ENCODE measurements around the gene PEAK1.

Gene PEAK1

DNA sequence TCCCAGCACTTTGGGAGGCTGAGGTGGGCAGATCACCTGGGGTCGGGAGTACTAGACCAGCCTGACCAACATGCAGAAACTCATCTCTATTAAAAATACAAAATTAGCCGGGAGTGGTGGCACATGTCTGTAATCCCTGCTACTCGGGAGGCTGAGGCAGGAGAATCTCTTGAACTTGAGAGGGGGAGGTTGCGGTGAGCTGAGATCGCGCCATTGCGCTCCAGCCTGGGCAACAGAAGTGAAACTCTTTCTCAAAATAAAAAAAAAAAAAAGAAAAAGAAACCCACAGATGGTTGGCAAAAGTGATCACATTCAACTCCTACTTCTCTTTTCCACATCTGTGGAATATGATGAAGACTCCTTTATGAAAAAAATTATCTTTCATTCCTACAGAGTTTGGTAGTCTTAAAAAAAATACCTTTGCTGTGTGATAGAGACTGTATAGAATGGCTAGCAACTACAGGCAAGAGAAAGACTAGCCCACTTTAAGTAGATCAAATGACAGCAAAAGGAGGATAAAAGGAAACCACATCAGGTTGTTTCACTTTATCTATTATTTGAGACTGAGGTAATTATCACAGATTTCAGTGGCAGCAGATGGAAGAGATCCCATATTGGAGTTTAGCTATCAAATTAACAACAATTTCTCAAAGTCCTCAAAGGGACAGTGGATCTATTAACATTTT, 176.0 kb downstream of the PEAK1 start:
- H3K4me3 ChIP-seq (ENCODE audit: low read depth, low read length), result no peak overlapping the region

DNA sequence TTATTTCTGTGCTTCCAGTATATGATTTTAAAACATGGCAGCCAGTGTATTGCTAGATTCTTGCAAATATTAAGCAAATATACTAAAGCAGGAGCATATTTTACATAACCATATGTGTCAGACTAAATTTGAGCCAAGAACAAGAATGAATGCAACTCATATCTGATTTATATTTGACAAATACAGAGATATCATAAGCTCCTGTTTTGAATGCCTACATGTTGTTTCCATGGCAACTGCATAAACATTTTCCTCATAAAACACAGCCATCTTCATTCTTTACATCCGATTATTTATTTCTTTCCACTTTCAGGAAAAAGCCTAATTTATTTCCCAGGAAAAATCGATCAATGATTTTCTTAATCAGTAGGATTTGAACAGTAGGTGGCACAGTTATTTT, 176.8 kb downstream of the PEAK1 start:
- H3K4me3 ChIP-seq (ENCODE audit: low read depth, low read length), result no peak overlapping the region

DNA sequence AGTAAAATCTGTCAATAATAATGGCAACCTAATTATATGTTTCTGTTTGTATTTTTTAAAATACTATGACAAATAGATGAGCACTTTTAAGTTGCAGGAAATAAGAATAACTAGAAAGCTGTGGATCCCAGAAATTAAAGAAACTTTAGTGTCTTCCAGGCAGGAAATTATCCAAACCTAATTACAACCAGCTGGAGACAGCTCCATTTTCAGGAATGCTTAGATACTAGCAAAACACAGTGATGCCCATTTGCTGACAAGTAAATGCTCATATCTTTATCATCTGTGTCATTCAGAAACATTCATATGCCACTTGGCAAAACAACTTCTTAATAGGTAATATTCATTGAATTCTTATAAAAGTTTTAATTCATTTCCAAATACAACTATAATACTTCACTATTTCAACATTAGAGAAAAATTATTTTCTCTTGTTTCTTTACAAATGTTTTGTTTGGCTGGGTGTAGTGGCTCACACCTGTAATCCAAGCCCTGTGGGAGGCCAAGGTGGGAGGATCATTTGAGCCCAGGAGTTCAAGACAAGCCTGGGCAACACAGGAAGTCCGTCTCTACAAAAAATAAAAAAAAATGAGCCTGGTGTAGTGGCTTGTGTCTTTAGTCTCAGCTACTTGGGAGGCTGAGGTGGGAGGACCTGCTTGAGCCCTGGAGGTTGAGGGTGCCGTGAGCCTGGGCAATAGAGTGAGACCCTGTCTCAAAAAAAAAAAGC, 179.9 kb downstream of the PEAK1 start:
- H3K4me3 ChIP-seq (ENCODE audit: low read depth, low read length), result no peak overlapping the region

DNA sequence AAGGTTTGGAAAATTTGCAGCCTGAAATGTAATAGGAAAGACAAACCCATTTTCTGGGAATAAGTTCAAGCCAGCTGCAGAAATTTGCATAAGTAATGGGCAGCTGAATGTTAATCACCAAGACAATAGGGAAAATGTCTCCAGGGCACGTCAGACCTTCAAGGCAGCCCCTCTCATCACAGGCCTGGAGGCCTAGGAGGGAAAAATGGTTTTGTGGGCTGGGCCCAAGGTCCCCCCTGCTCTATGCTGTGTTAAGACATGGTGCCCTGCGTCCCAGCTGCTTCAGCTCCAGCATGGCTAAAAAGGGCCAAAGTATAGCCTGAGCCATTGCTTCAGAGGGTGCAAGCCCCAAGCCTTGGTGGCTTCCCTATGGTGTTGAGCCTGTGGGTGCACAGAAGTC, 184.3 kb downstream of the PEAK1 start:
- H3K4me3 ChIP-seq (ENCODE audit: low read depth, low read length), result no peak overlapping the region

DNA sequence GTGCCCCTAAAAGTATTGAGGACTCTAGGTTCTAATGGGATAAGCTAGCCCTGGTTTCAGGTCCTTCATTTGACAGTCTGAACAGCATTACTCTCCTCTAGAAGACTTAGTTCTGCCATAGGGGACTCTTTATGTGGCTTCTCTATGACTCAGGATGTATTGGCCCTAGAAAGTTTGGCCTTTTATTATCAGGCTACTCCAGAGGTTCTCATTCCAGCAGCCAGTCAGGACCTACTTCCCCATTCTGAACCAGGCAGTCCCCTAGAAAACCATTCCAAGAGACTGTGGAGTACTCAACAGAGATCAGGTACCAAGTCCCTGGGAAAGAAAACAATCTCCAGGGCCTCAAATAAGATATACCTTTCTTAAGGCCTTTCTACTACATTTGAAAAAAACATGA, 191.1 kb downstream of the PEAK1 start:
- no peak overlapping the region for H3K4me3 ChIP-seq (ENCODE audit: low read depth, low read length)

DNA sequence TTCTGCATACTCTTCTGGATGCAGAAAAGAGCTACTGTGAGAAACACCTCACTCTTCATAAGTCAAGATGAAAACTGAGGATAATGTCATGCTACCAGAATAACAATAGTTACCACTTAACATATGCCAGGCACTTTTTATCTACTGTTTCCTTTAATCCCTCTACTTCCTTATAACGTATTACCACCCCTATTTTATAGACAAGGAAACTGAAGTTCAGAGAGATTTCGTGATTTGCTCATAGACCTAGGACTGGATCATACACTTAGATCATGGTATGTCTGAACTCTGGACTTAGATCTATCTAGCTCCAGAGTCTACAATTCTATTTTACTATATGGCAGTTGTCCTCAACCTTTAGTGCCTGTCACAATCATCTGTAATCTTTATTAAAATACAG, 193.3 kb downstream of the PEAK1 start:
- H3K4me3 ChIP-seq (ENCODE audit: low read depth, low read length), result no peak overlapping the region

DNA sequence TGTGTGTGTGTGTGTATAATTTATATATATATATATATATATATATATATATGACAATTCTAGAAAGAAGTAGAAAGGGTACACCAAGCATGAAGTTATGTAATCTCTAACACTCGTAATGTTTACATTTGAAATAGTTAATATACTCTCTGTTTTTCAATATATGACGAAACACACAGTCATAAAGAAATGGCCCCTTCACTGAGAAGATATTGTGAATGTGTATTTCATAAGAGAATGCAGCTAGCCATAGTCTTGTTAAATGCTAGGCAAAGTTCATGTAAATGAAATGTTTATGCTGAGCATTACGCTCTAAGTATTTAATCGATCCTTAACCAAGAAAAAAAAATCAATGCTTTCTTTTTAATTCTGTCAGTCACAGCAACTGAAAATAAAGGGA, 194.3 kb downstream of the PEAK1 start:
- no peak overlapping the region for H3K4me3 ChIP-seq (ENCODE audit: low read depth, low read length)

DNA sequence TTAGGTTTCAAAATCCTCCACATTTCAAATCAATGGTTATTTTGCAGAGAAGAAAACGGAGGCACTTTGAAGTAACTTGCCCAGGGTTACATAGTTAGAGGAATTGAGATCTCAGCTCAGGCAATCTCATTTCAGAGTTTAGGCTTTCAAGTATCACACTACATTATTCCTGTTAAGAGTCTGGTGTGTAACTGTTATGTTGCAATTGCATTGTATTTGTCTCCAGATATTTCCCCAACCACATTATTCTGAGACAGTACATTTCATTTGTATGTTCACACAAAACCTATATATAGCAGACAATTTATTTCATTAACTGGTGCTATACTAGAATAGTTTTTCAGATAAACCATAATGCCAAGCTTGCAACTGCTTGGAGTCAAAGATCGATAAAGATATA, 194.8 kb downstream of the PEAK1 start:
- H3K4me3 ChIP-seq (ENCODE audit: low read depth, low read length), result no peak overlapping the region

DNA sequence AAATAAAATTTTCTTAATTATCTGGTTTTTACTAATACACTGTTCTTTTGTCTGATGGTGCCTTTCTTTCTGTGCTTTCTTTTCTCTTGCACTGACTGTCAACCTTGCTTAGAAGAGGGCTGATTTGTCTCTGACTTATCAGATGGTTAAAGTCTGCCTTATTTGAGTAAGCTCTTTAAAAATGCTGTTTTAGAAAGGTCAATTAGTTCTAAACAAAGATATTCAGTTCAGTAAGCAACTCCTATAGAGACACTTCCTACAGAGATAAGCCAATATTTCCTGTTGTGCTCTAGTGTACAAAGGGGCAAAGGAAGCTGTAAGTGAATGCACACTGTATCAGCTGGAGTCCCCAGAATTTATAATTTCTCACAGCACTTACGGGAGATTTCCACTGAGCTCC, 195.6 kb downstream of the PEAK1 start:
- H3K4me3 ChIP-seq (ENCODE audit: low read depth, low read length), result no peak overlapping the region

DNA sequence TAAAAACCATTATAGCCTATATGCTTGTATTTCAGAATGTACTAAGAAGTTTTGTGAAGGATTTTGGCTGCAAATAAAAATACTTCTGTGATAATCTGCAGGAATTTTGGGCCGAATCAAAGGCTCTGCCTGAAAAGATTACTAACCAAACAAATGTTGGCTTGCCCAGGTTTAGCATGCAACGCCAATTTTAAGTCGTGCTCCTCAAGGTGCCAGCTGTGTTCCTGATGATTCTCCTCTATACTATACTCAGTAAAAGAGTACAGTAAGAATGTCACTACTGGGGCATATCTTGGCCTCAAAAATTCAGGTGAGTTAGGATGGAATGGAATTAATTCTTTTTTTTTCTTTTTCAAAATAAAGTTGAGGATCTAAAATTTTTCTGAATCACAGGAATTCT, 198.2 kb downstream of the PEAK1 start:
- H3K4me3 ChIP-seq (ENCODE audit: low read depth, low read length), result no peak overlapping the region

DNA sequence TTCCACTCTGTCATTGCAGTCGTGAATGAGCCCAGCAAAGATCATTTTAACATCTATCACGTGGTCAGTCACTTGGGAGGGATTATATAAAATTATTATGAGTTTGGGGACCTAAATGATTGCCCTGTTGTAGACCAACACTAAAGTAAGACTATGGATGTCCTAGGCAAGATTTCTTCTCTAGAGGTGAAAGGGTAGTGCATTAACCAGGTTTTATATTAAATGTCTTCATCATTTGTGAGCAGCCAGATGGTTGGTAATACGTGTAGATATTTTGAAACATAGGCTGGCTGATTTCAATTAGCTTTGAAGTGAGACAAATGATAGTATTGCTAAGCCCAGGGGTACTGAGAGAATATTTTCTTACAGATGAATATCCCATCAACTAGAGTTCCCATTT, 198.7 kb downstream of the PEAK1 start:
- no peak overlapping the region for H3K4me3 ChIP-seq (ENCODE audit: low read depth, low read length)

DNA sequence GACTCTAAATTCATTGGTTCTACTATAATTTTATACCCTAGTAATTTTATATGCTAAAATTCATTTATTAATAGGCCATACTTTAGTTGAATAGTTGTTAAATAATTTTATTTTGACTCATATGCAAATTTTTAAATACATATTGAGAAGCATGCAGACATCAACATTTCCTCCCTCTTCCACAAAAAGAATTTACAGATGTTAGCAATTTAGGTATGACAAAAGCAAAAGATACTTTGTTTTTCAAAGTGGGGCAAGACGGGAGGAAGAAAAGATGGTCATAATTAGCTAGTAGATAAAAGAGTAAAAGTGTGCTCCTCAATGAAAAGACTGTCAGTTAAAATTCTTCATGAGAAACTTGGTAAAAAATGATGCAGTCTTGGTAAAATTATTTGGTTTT, 200.1 kb downstream of the PEAK1 start:
- H3K4me3 ChIP-seq (ENCODE audit: low read depth, low read length), result no peak overlapping the region

DNA sequence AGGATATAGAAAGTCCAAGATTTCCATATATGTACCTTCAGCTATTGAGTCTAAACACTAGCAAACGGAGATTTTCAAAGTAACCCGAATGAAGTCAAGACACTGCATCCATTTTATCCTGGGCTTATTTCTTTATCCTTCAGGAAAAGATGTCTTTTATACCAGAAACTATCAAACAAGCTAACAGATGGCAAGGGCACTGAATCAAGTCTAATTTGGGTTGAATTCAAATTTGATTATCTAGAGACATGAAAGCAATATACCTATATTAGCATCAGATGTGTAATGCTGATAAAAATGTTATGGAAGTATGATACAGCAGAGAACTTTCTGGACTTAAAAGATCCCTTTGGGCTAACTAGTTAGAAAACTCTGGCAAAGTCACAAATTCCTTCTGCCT, 210.7 kb downstream of the PEAK1 start:
- no peak overlapping the region for H3K4me3 ChIP-seq (ENCODE audit: low read depth, low read length)

DNA sequence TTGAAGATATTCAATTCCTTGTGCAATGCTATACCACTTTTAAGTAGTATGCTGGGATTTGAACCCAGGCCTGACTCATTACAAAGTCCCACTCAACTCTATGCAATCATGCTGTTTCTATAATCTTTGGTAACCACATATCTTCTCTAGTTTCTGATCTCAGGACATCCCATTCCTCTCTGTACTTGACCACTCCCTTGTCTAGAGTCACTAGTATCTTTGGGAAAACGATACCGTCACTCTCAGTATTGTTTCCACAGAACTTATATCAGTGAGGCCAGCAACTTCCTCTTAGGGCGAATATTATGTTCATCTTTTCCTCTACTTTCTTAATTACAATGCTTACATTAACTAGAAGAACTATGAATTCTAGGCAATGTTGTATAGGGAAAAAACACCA, 211.7 kb downstream of the PEAK1 start:
- no peak overlapping the region for H3K4me3 ChIP-seq (ENCODE audit: low read depth, low read length)

DNA sequence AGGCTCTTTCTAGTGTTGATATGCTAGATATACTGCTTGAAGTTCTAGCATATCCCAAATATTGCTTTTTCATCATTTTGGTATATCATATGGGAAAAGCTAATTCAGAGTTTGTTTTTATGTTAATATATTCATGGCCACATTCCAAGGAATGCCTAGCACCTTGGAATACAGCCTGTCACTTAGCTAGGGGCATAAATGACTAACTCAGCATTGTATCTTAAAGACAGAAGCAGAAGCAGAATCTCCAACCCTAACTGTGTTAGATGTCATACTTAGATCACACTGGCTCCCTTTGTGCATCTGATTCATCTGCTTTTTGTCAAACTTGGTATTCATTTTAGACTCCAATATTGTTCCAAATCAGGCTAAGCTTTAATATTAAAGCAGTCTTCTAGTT, 218.2 kb downstream of the PEAK1 start:
- no peak overlapping the region for H3K4me3 ChIP-seq (ENCODE audit: low read depth, low read length)

DNA sequence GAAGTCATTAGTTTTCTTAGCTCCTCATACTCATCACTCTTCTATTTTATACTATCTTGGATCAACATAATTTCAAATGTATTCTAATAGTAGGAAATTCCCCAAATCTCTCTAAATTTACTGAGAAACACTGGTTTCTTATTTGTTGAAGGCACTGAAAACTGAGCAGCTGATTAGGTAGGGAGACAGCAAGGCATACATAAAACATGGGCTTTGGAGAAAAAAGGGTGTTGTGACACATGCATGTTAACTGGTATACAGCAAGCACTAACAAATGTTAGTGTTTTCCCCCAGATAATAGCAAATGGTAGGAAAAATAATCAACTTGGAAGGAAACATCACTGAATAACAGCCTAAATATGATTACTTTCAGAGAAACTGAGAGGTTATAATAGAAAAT, 223.5 kb downstream of the PEAK1 start:
- H3K4me3 ChIP-seq (ENCODE audit: low read depth, low read length), result no peak overlapping the region

DNA sequence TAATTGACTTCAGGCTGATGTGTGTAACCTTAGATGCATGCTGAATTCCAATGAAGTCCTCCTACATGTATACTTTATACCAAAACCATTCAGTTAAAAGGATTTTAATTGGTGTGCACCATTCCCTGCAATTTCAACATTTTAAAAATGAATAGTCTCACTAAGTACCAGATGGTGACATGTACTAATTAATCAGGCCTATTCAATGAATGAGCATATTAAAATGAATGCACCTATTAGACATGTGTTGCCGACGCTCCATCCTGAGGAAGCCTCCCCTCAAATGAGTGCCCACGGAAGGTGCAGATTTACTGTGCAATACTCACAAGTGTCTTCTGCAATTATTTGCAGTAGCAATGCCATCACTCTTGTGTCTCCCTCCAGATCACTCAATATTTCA, 224.3 kb downstream of the PEAK1 start:
- H3K4me3 ChIP-seq (ENCODE audit: low read depth, low read length), result no peak overlapping the region

DNA sequence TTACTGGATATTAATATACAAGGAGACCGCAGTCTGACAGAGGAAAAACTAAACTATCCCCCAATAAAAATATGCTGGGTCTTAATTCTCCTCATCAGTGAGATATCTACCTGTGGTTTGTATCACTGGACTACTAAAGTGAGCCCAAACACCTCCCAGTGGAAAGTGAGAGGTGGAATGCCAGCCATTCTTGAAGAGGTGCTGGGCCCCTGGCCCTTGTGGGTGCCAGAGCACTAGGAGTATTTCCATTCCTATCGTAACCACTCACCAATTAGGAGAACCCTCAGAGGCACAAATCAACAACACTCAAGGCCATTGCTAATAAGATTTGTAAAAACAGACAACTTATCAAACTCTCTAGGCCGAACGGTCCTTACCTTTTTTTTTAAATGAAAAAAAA, 227.5 kb downstream of the PEAK1 start:
- H3K4me3 ChIP-seq (ENCODE audit: low read depth, low read length), result no peak overlapping the region

DNA sequence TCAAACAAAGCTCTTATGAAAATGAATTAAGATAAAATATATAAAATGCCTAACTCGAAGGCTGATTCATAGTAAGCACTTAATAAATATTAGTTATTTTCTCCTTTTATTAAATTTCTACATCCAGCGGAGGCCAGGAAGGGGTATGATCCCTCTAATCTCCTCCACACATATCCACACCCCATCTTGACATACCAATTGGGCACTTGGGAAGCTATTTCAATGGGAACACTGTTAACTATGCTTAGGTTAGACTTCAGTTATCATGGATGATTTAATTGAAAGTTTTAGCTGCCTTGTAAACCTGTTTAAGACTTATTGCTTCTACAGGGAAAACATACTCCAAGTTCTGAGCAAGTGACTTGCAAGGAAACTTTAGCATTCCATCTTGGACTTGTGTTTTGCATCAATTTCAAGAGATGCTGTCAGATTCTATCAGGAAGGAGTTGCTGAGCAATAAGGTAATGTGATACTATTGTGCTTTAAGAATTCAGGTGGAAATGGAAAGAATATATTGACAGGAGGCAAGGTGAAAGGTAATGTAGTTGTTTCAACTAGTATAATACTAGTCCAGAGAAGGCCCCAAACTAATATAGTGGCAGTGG, 228.6 kb downstream of the PEAK1 start:
- H3K4me3 ChIP-seq (ENCODE audit: low read depth, low read length), result no peak overlapping the region

DNA sequence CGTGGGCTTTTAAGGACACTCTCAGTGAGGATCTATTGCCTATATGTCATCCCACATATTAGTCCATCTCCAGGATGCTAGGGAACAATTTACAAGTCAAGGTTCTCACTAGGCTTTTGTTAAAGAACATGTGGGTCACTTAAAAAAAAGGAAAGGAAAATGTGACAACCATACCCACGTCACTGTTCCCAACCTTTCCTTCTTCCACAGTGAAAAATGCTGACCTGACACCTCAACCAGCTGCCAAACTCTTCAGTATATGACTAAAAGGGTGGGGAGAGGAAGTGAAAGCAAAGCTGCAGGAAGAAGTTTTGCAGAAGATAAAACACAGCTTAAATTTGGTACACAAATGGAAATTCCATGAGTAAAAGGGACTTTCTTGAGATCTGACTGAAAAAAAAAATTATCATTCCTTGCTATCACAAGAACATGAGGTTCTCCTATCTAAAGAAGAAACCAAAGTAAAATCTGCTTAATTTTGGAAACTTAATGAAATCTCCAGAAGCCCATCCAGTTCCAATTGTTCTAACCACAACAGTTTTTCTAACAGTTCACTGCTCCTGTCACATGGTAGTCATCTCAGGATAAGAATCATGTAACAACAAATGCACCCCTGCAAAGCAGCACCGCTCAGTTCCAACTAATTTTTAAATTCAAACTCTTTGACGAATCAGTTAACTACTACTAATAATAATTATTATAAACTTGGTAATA, 232.0 kb downstream of the PEAK1 start:
- no peak overlapping the region for H3K4me3 ChIP-seq (ENCODE audit: low read depth, low read length)

DNA sequence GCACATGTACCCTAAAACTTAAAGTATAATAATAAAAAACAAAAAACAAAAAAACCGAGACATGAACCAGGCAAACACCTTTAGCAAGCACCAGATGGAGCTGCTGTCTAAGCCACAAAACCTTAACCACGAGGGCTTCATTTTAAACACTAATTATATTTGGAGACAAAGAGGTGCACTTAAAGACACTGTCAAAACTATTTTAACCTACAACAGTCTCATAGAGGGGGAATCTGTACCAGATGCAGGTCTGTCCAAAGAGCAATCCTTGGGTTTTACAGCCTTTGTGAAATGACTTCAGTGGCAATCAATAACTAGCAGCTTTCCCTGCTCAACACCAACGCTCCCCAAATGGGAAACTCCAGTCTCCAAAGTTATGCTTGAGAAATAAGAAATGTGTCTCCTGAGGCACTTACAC, 233.3 kb downstream of the PEAK1 start:
- no peak overlapping the region for H3K4me3 ChIP-seq (ENCODE audit: low read depth, low read length)

DNA sequence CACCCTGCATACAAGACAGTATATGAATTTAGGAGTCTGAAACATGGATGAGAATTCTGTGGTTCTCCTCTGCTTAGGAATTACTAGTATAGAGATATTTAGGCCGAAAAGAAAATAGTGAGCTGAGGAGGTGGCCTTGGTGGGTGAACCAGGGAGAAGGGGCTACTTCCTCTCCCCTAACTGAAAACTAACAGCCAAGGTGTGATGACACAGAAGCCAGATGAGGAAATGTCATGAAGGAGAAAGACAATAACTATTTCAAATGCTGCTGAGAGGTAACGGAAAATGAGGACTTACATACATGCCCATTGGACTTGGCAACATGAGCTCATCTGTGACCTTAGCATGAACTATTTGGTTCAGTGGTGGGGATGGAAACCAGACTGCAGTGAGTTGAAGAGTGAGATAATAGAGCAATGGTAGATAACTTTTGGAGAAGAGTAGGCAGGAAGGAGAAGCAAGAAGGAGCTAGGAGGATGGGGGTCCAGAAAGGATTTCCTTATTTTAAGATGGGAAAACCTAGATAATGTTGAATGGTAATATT, 234.6 kb downstream of the PEAK1 start:
- no peak overlapping the region for H3K4me3 ChIP-seq (ENCODE audit: low read depth, low read length)
